ENCODE results near the gene PPP1CB. TPM values are rescaled to one million over a fixed set of nuclear protein-coding genes. Genes with fewer than 3 reads are reported as not detected.

Gene PPP1CB
- total RNA-seq, 6 donors from 2014 or later = 83.0 to 255 (median 222) TPM

- H3K4me3 ChIP-seq = peak overlapping the region in 3 of 4 donors; percentile 42 to 62 (median 57)
- peaks cover 0 to 5% (median 0%) of the 10 kb centered on the region in 4 donors for H3K27me3 ChIP-seq
- peaks cover 10 to 20% (median 16%) of the 10 kb centered on the region in 4 donors for H3K4me1 ChIP-seq
- ATAC-seq (ENCODE audit: low FRiP score in 2 of 2) (peak in 1 of 2 donors; percentile 36), DNase-seq (no peak)
- TF ChIP-seq POLR2AphosphoS5 (IDR thresholded peaks at IDR 0.05) = no peak
- H3K27ac ChIP-seq = peak overlapping the region in 1 of 4 donors; percentile 30
- no peaks in the 10 kb centered on the region for H3K9me3 ChIP-seq
- peaks cover 0 to 12% (median 1%) of the 10 kb centered on the region in 4 donors for H3K36me3 ChIP-seq
- WGBS, 2 donors = 69 to 79% methylated on average over 10 of the region's 10 CpGs
These were observed 58.3 kb downstream of the PPP1CB start for GRCh38 chr2:28809927-28810326.

DNA sequence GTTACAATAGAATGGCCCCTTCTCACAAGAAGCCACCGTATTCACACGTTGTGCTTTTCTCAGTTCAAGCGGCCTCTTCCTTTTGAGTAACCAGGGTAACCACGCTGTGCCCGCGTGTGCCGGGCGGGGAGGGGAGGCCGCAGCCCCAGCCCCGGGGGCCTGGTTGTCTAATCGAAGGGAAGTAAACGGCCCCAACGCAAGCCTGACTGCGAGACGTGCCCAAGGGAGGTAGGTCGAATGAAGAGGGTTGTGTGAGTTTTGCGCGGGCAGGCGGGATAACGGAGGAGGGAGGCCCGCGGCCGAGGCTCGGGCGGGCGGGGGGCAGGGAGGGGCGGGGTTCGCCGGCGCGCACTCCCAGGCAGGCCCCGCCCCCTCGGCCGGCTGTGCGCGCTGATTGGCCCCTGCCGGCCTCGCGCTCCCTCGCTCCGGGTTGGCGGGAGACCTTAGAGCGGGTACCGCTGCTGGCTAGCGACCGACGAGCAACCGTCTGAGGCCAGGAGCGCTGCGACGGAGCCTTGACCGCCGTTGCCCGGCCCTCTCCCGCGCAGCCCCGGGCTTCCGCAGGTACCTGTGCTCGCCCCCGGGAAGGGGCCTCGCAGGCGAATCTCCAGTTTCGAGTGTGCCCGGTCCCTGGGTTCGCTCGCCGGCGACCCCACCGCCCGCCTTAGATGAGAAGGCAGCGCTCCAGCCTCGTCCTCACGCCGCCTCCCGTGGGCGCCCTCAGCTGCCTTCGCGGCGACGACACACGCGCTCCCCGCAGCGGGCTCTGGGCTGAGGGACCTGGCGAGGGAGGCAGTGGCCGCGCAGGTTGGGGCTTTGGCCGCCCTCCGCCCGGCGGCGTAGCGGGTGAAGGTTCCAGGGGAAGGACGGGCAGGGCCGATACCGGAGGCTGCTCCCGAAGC, 59.0 kb downstream of the PPP1CB start, which contains the start of gene SPDYA:
SPDYA (plus strand) TSS at position 451 of the 902 bp plus-strand sequence. CDS start 5,181 bp downstream, outside the sequence.
- Histone ChIP-seq H3K4me3 (peak within 1 kb of the TSS; percentile 26 to 62 (median 50)), H3K27me3 (peaks cover 0 to 5% (median 0%) of the 10 kb centered on the region in 4 donors), H3K27ac (peak within 1 kb of the TSS in 1 of 4 donors; percentile 30), H3K4me1 (peaks cover 10 to 20% (median 16%) of the 10 kb centered on the region in 4 donors), H3K36me3 (peaks cover 0 to 5% (median 0%) of the 10 kb centered on the region in 4 donors), H3K9me3 (no peaks in the 10 kb centered on the region)
- DNase-seq (peak; percentile 81 to 95), ATAC-seq (ENCODE audit: low FRiP score in 2 of 2) (peak; percentile 85 to 94)
- WGBS, 2 donors = 4 to 9% methylated on average over 10 to 57 of the region's 97 CpGs
- TF ChIP-seq EP300 (IDR thresholded peaks at IDR 0.05) (no peak), POLR2A (IDR thresholded peaks at IDR 0.05) (no peak), POLR2AphosphoS5 (IDR thresholded peaks at IDR 0.05) (peak in 1 of 2 donors; percentile 36)
- TF ChIP-seq, protein P1, sequence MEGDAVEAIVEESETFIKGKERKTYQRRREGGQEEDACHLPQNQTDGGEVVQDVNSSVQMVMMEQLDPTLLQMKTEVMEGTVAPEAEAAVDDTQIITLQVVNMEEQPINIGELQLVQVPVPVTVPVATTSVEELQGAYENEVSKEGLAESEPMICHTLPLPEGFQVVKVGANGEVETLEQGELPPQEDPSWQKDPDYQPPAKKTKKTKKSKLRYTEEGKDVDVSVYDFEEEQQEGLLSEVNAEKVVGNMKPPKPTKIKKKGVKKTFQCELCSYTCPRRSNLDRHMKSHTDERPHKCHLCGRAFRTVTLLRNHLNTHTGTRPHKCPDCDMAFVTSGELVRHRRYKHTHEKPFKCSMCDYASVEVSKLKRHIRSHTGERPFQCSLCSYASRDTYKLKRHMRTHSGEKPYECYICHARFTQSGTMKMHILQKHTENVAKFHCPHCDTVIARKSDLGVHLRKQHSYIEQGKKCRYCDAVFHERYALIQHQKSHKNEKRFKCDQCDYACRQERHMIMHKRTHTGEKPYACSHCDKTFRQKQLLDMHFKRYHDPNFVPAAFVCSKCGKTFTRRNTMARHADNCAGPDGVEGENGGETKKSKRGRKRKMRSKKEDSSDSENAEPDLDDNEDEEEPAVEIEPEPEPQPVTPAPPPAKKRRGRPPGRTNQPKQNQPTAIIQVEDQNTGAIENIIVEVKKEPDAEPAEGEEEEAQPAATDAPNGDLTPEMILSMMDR (IDR thresholded peaks at IDR 0.05) = no peak

GRCh38 chr2:28818053-28818452, 66.4 kb downstream of the PPP1CB start:
- ATAC-seq (ENCODE audit: low FRiP score in 2 of 2) = no peak
- H3K4me1 ChIP-seq = peaks cover 0 to 6% (median 0%) of the 10 kb centered on the region in 4 donors
- no peaks in the 10 kb centered on the region for H3K9me3 ChIP-seq
- H3K27ac ChIP-seq = no peak overlapping the region
- no peaks in the 10 kb centered on the region for H3K27me3 ChIP-seq
- DNase-seq = no peak
- H3K36me3 ChIP-seq = no peaks in the 10 kb centered on the region
- TF ChIP-seq EP300 (IDR thresholded peaks at IDR 0.05) = no peak
- TF ChIP-seq, protein P1 (IDR thresholded peaks at IDR 0.05) = no peak
- no peak for TF ChIP-seq POLR2A (IDR thresholded peaks at IDR 0.05)
- TF ChIP-seq POLR2AphosphoS5 (IDR thresholded peaks at IDR 0.05) = no peak
- no peak overlapping the region for H3K4me3 ChIP-seq
- WGBS, 2 donors = 77 to 81% methylated on average over 3 of the region's 3 CpGs

GRCh38 chr2:28821295-28821958, 69.8 kb downstream of the PPP1CB start:
- DNase-seq (peak in 1 of 2 donors; percentile 36), ATAC-seq (ENCODE audit: low FRiP score in 2 of 2) (peak; percentile 83 to 86)
- Histone ChIP-seq H3K9me3 (no peaks in the 10 kb centered on the region), H3K27me3 (no peaks in the 10 kb centered on the region), H3K4me3 (no peak overlapping the region), H3K36me3 (no peaks in the 10 kb centered on the region), H3K27ac (no peak overlapping the region), H3K4me1 (peaks cover 0 to 6% (median 0%) of the 10 kb centered on the region in 4 donors)
- TF ChIP-seq, protein P1 (IDR thresholded peaks at IDR 0.05) = peak; percentile 44 to 77 (median 64)
- TF ChIP-seq EP300 (IDR thresholded peaks at IDR 0.05) = no peak
- WGBS, 2 donors = 3 to 4% methylated on average over 8 of the region's 8 CpGs

GRCh38 chr2:28822036-28822435, 70.4 kb downstream of the PPP1CB start:
- DNase-seq (no peak), ATAC-seq (ENCODE audit: low FRiP score in 2 of 2) (no peak)
- Histone ChIP-seq H3K9me3 (no peaks in the 10 kb centered on the region), H3K36me3 (no peaks in the 10 kb centered on the region), H3K27ac (no peak overlapping the region), H3K4me3 (no peak overlapping the region), H3K4me1 (peaks cover 0 to 6% (median 0%) of the 10 kb centered on the region in 4 donors), H3K27me3 (no peaks in the 10 kb centered on the region)
- TF ChIP-seq POLR2A (IDR thresholded peaks at IDR 0.05) = no peak
- TF ChIP-seq, protein P1 (IDR thresholded peaks at IDR 0.05) = no peak
- no peak for TF ChIP-seq EP300 (IDR thresholded peaks at IDR 0.05)
- no peak for TF ChIP-seq POLR2AphosphoS5 (IDR thresholded peaks at IDR 0.05)
